Measurements from ENCODE around the gene MTARC2. TPM values are rescaled to one million over a fixed set of nuclear protein-coding genes. Genes with fewer than 3 reads are reported as not detected.
A peak's percentile ranks its signal among the peaks of the same experiment; 100 is the strongest.

MTARC2 gene
- polyA plus RNA-seq, 6 donors from 2014 or later: 2.4 to 23.7 (median 4.0) TPM

DNA sequence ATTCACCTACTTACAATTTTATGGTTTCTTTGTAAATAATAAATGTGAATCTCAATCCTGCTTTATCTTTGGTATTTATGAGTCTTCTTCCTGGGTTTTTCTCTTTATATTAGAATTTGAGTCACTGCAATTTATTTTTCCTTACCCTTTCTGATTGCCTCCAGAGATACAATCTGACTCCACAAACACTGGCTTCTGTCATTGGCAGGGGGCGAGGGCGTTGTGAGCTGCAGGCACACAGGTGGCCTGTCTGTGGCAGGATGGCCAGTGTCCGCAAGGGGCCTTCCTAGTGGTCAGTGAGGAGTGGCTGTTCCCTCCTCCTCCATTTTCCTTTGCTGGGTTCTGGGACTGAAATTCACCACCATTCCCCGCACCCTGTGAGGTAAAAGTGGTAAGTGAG, 36.6 kb downstream of the MTARC2 start:
- no peak overlapping the region for H3K27ac Mint-ChIP-seq
- peaks cover 7 to 8% of the 10 kb centered on the region in 2 donors for H3K36me3 Mint-ChIP-seq
- peaks cover 29 to 61% (median 41%) of the 10 kb centered on the region in 3 donors for H3K27me3 Mint-ChIP-seq

DNA sequence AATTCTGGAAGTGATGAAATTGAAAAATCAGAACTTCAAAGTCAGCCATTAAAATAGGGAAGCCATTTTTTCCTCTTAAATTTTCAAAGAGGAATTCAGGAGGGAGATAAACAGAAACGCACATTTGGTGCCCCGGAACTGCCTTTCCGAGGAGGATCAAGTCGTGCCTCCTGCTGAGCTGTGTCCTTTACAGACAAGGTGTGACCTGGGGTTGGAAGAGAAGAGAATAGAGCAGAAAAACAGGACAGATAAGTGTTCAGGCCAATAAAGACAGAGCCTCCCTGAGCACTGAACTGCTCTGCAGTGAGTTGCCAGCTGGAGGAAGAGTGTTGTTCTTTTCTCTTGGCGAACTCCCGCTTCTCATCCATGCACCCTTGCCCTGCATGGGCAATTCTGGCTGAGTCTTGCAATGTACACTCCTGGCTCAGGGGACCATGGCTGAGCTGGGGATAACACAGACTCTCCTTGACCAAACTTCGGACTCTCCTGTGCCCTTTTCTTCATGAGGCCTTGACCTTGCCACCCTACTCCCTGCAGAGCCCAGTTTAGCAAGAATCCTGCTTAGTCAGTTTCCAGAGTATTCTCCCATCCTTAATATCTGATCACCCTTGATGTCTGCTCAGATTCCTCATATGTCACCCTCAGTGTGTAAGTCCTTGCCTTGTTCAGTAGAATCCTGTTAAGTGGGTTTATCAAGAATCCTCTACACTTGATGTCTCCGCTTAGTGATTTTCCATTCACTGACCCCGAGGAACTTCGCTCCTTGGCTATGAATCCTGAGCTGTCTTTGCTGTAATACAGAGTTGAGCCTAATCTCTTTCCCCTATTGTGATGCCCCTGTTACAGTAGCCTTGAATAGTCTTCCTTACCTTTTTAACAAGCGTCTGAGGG, 37.3 kb downstream of the MTARC2 start:
- Mint-ChIP-seq H3K9me3 (no peaks in the 10 kb centered on the region), H3K4me3 (peak overlapping the region in 6 of 8 donors; percentile 34 to 77 (median 62)), H3K4me1 (peaks cover 0 to 9% (median 0%) of the 10 kb centered on the region in 3 donors), H3K36me3 (peaks cover 7 to 8% of the 10 kb centered on the region in 2 donors), H3K27ac (no peak overlapping the region), H3K27me3 (peaks cover 31 to 61% (median 41%) of the 10 kb centered on the region in 3 donors)
- DNase-seq (no peak), ATAC-seq (ENCODE audit: low read depth in 2 of 2) (no peak)

More for the DNA sequence above, 36.6 kb downstream of the MTARC2 start:
- Mint-ChIP-seq H3K4me1 (peaks cover 0 to 9% (median 0%) of the 10 kb centered on the region in 3 donors), H3K4me3 (peak overlapping the region in 3 of 8 donors; percentile 9 to 32 (median 21)), H3K9me3 (no peaks in the 10 kb centered on the region)
- DNase-seq: no peak
- ATAC-seq (ENCODE audit: low read depth in 2 of 2): no peak

DNA sequence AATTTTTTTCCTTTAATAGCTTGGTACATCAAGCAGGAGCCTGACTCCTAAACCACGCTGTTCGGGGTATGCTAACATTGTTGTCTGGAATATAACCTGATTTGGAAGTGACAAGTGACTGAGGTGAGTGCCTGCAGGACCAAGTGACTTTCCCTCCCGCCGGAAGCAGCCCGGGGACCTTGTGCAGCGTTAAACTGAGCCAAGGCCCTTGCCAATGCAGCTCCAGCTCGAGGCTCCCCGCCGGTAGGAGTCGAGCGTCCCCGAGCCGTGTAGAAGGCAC, 37.9 kb downstream of the MTARC2 start:
- Mint-ChIP-seq H3K36me3 (peaks cover 7 to 8% of the 10 kb centered on the region in 2 donors), H3K9me3 (no peaks in the 10 kb centered on the region), H3K27ac (no peak overlapping the region), H3K27me3 (peaks cover 31 to 61% (median 41%) of the 10 kb centered on the region in 3 donors), H3K4me1 (peaks cover 0 to 9% (median 0%) of the 10 kb centered on the region in 3 donors), H3K4me3 (peak overlapping the region in 7 of 8 donors; percentile 34 to 77 (median 63))
- no peak for DNase-seq
- ATAC-seq (ENCODE audit: low read depth in 2 of 2): no peak

DNA sequence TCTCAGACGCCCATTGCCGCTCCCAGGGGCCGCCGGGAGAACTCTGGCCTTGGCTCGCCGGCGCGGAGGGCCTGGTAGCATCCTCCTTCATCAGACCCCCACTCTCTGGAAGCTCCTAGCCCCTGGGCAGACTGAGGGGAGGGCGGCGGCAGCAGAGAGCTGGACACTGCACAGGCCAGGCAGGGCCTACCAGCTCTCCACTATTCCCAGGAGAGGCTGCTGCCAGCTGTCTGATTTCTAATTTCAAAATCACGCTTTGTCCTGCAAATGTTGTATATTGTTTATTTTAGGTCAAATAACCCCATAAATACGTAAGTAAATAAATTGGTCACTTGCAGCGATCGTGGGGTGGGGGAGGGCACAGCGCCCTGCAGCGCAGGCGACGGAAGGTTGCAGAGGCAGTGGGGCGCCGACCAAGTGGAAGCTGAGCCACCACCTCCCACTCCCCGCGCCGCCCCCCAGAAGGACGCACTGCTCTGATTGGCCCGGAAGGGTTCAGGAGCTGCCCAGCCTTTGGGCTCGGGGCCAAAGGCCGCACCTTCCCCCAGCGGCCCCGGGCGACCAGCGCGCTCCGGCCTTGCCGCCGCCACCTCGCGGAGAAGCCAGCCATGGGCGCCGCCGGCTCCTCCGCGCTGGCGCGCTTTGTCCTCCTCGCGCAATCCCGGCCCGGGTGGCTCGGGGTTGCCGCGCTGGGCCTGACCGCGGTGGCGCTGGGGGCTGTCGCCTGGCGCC, 38.4 kb downstream of the MTARC2 start, which contains the start of gene MTARC1:
Gene MTARC1, plus strand, starts transcription at position 577 of the 732 bp plus-strand sequence. Its CDS starts 32 bp downstream, at position 609.
- ATAC-seq (ENCODE audit: low read depth in 2 of 2): peak; percentile 41 to 55
- no peaks in the 10 kb centered on the region for H3K9me3 Mint-ChIP-seq
- H3K36me3 Mint-ChIP-seq: peaks cover 7 to 8% of the 10 kb centered on the region in 2 donors
- H3K27me3 Mint-ChIP-seq: peaks cover 32 to 61% (median 41%) of the 10 kb centered on the region in 3 donors
- H3K4me1 Mint-ChIP-seq: peaks cover 0 to 9% (median 0%) of the 10 kb centered on the region in 3 donors
- peak within 1 kb of the TSS; percentile 52 to 78 (median 64) for H3K4me3 Mint-ChIP-seq
- H3K27ac Mint-ChIP-seq: peak within 1 kb of the TSS in 1 of 6 donors; percentile 59
- DNase-seq: no peak

DNA sequence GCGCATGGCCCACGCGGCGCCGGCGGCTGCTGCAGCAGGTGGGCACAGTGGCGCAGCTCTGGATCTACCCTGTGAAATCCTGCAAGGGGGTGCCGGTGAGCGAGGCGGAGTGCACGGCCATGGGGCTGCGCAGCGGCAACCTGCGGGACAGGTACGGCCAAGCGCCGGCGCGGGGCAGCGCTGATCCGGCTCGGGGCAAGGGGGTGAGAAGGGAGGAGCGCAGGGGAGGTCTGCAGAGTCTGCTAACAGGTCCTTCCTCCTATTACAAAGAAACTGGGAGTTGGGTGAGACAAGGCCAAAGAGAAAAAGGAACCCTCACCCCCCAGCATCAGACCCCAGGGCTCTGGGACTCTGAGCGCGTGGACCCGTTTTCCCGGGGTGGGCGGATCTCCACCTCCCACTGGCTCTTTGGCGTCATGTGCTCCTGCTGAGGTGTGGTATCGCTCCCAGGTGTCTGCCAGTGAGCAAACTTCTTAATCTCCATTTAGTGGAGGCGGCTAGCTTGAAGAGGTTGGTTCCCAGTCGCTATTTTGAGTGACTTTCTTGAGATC, 39.0 kb downstream of the MTARC2 start:
- Mint-ChIP-seq H3K27ac (no peak overlapping the region), H3K36me3 (peaks cover 7 to 8% of the 10 kb centered on the region in 2 donors), H3K27me3 (peaks cover 35 to 61% (median 41%) of the 10 kb centered on the region in 3 donors), H3K4me1 (peaks cover 0 to 9% (median 0%) of the 10 kb centered on the region in 3 donors), H3K4me3 (peak overlapping the region in 7 of 8 donors; percentile 35 to 78 (median 63)), H3K9me3 (no peaks in the 10 kb centered on the region)
- ATAC-seq (ENCODE audit: low read depth in 2 of 2) (peak; percentile 36 to 40), DNase-seq (no peak)

DNA sequence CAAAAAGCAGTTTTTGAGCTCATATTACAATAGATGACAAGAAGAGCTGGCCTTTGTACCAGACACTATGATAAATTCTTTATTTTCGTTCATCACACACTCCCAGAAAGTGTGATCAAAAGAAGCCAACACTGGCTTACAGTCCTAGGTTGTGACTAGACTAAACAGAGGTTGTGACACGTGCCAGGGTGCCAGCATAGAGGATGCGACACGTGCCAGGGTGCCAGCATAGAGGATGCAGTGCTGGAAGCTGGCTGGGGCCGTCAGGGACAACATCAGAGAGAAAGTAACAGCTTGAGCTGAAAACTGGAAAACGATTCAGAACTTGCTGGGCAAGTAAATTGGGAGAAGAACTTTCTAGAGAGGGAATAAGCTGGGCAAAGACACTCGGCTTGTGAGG, 40.8 kb downstream of the MTARC2 start:
- Mint-ChIP-seq H3K36me3 (peaks cover 7 to 8% of the 10 kb centered on the region in 2 donors), H3K9me3 (no peaks in the 10 kb centered on the region), H3K27me3 (peaks cover 34 to 53% (median 35%) of the 10 kb centered on the region in 3 donors), H3K4me3 (no peak overlapping the region), H3K27ac (no peak overlapping the region), H3K4me1 (peaks cover 0 to 9% (median 0%) of the 10 kb centered on the region in 3 donors)
- no peak for ATAC-seq (ENCODE audit: low read depth in 2 of 2)
- DNase-seq: no peak

DNA sequence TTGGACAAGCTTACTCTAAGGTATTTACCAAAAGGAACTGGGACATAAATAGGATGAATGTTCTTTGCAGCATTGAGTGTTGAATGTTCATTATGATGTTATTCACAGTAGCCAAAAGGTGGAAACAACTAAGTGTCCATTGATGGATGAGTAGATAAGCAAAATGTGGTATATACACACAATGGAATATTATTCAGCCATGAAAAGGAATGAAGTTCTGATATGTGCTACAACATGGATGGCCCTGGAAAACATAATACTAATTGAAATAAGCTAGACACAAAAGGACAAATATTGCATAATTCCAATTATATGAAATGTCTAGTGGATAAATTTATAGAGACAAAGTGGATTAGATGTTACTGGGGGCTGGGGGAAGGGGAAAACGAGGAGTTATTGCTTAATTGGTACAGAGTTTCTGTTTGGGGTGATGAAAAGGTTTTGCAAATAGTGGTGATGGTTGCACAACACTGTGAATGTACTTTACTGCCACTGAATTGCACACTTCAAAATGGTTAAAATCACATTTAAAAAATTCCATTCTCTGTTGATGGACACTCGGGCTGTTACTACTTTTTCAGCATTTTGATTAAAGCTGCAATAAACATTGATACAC, 41.5 kb downstream of the MTARC2 start:
- Mint-ChIP-seq H3K36me3 (peaks cover under 1 to 4% of the 10 kb centered on the region in 2 donors), H3K27me3 (peaks cover 27 to 47% (median 30%) of the 10 kb centered on the region in 3 donors), H3K4me1 (peaks cover 0 to 9% (median 0%) of the 10 kb centered on the region in 3 donors), H3K4me3 (no peak overlapping the region), H3K9me3 (no peaks in the 10 kb centered on the region), H3K27ac (no peak overlapping the region)
- DNase-seq: no peak
- ATAC-seq (ENCODE audit: low read depth in 2 of 2): no peak

DNA sequence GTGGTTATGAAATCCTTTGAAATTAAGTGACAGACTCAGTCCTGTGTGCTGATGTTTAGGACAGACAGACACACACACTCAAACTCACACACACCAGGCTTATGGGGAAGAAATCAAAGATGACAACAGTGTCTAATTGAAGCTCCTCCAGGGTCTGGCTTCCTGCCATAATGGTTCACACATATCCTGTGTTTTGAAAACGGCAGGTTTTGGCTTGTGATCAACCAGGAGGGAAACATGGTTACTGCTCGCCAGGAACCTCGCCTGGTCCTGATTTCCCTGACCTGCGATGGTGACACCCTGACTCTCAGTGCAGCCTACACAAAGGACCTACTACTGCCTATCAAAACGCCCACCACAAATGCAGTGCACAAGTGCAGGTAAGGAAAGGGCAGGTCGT, 43.2 kb downstream of the MTARC2 start:
- H3K4me3 Mint-ChIP-seq: no peak overlapping the region
- DNase-seq (no peak), ATAC-seq (ENCODE audit: low read depth in 2 of 2) (no peak)
- no peak overlapping the region for H3K27ac Mint-ChIP-seq
- no peaks in the 10 kb centered on the region for H3K9me3 Mint-ChIP-seq
- no peaks in the 10 kb centered on the region for H3K36me3 Mint-ChIP-seq
- peaks cover 10 to 30% (median 16%) of the 10 kb centered on the region in 3 donors for H3K27me3 Mint-ChIP-seq
- H3K4me1 Mint-ChIP-seq: peaks cover 0 to 4% (median 0%) of the 10 kb centered on the region in 3 donors

DNA sequence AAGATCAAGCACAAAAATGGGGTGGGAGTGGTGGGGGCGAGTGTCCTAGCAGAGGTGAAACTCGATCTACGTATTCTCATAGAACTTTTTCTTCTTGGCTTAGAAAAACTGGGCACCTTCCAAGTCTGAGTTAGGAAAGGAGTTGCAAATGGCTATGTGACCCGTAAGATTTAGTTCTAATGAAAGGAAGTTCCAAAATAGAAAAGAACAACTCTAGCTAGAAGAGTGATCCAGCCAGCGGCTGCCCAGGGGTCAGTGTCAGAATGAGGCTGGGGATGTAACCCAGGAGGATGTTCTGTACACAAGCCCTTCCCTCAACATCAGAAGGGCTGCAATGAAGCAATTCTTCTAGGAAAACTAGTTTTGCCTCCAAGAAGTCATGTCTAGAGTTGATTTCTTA, 43.8 kb downstream of the MTARC2 start:
- Mint-ChIP-seq H3K36me3 (no peaks in the 10 kb centered on the region), H3K4me1 (peaks cover 0 to 1% (median 0%) of the 10 kb centered on the region in 3 donors), H3K9me3 (no peaks in the 10 kb centered on the region), H3K27me3 (peaks cover 9 to 26% (median 16%) of the 10 kb centered on the region in 3 donors), H3K27ac (peak overlapping the region in 1 of 6 donors; percentile 15), H3K4me3 (no peak overlapping the region)
- ATAC-seq (ENCODE audit: low read depth in 2 of 2) (no peak), DNase-seq (no peak)

DNA sequence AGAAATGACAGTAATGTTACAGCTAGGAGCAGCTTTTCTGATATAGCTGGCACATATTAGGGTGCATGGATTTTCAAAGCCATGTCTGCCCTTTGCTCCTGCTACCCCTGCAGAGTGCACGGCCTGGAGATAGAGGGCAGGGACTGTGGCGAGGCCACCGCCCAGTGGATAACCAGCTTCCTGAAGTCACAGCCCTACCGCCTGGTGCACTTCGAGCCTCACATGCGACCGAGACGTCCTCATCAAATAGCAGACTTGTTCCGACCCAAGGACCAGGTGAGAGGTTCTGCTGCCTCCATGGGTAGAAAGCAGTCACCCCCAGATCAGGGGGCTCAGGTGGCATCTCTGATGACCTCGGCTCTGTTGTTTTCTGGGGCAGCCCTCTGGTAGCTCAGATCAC, 48.4 kb downstream of the MTARC2 start:
- DNase-seq (no peak), ATAC-seq (ENCODE audit: low read depth in 2 of 2) (no peak)
- Mint-ChIP-seq H3K4me3 (no peak overlapping the region), H3K9me3 (no peaks in the 10 kb centered on the region), H3K36me3 (no peaks in the 10 kb centered on the region), H3K27me3 (peaks cover 0 to 3% (median 0%) of the 10 kb centered on the region in 3 donors), H3K27ac (no peak overlapping the region), H3K4me1 (no peaks in the 10 kb centered on the region)

DNA sequence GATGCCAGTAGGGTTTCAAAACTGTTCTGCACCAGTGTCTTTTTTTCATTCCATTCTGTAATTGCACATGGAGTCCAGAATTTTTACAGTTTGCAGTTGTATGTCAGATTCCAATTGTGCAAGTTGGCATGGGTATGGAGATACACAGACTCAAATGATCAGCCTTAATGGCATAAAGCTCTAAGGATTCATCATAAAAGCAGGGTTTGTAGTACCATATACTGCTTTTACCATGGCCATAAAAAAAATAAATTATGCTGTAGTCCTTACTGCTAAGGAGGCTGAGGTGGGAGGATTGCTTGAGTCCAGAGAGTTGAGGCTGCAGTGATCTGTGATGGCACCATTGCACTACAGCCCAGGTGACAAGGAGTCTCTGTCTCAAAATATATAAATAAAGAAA, 48.9 kb downstream of the MTARC2 start:
- ATAC-seq (ENCODE audit: low read depth in 2 of 2): no peak
- H3K9me3 Mint-ChIP-seq: no peaks in the 10 kb centered on the region
- no peak overlapping the region for H3K4me3 Mint-ChIP-seq
- no peaks in the 10 kb centered on the region for H3K36me3 Mint-ChIP-seq
- no peaks in the 10 kb centered on the region for H3K4me1 Mint-ChIP-seq
- no peak overlapping the region for H3K27ac Mint-ChIP-seq
- no peaks in the 10 kb centered on the region for H3K27me3 Mint-ChIP-seq
- DNase-seq: no peak

DNA sequence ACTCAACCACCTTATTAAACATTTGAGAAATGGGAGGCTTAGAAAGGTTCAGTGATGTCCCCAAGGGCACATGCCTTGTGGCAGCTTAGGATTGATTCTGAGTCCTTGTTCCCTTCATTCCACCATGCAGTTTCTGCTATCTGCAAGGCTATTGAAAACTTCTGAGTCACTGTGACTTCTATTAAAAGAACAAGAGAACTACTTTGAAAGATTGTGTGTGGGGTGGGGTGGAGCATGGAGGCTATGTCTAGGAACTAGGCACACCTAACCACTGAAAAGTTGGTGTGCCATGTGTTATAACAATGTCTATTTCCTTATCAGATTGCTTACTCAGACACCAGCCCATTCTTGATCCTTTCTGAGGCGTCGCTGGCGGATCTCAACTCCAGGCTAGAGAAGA, 49.4 kb downstream of the MTARC2 start:
- Mint-ChIP-seq H3K4me3 (no peak overlapping the region), H3K4me1 (no peaks in the 10 kb centered on the region)

DNA sequence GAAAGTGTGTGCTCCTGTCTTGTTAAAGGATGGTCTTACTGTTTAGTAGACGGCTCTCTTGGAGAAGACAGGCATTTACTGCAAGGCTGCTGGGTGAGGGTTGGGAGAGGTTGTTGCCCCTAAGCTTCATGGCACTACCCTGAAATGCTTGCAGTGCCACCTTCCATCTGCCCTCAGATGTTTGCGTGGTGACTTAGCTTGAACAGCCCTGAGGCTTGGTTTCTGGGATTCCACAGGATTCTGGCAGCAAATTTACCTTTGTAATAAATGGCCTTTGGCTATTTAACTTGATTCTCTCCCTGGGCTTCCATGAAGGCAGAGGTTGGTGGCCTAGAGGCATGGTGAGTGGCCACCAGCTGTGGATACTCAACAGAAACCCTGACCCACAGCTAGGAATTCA, 50.2 kb downstream of the MTARC2 start:
- H3K4me3 Mint-ChIP-seq: no peak overlapping the region
- no peaks in the 10 kb centered on the region for H3K4me1 Mint-ChIP-seq
- no peak overlapping the region for H3K27ac Mint-ChIP-seq
- H3K27me3 Mint-ChIP-seq: peaks cover 0 to 2% (median 0%) of the 10 kb centered on the region in 3 donors
- H3K9me3 Mint-ChIP-seq: no peaks in the 10 kb centered on the region
- DNase-seq (no peak), ATAC-seq (ENCODE audit: low read depth in 2 of 2) (no peak)
- H3K36me3 Mint-ChIP-seq: no peaks in the 10 kb centered on the region

More for the DNA sequence above, 49.4 kb downstream of the MTARC2 start:
- H3K9me3 Mint-ChIP-seq: no peaks in the 10 kb centered on the region
- ATAC-seq (ENCODE audit: low read depth in 2 of 2) (no peak), DNase-seq (no peak)
- no peaks in the 10 kb centered on the region for H3K27me3 Mint-ChIP-seq
- H3K36me3 Mint-ChIP-seq: no peaks in the 10 kb centered on the region
- H3K27ac Mint-ChIP-seq: no peak overlapping the region

Data from naive B cell (primary cell).